Amniotic epithelial cell (primary cell): Measurements from ENCODE around the gene MOXD1.
A peak's percentile ranks its signal among the peaks of the same experiment; 100 is the strongest.
"Not testable (repeated sequence)": the region's sequence is repeated elsewhere in the genome, so short reads cannot be mapped to it uniquely, and the experiment has no call there.

ENCODE experiments used
- DNase-seq: peaks from one replicate; pipeline ENCODE4 v3.0.0-alpha.2; 2010; ENCODE audit warnings: low read depth

MOXD1 gene

DNA sequence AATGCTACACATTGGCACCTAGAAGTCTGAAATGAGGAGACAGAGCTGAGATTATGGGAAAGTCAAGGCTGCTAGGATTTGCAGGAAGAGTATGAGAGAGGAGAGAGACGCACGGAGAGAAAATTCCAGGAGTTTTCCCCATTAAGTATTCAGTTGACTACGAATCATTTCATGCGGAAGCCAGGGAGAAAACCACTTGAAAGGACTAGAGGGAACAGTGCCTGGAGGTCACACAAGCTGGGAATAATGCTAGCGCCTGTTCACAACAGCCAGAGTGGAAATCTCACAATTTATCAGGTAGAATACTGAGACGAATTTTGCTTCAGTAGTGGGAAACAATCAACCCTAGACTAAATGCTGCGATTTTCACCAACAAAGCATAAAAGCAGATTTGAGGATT is 118.6 kb downstream of the MOXD1 start:
- no peak for DNase-seq

DNA sequence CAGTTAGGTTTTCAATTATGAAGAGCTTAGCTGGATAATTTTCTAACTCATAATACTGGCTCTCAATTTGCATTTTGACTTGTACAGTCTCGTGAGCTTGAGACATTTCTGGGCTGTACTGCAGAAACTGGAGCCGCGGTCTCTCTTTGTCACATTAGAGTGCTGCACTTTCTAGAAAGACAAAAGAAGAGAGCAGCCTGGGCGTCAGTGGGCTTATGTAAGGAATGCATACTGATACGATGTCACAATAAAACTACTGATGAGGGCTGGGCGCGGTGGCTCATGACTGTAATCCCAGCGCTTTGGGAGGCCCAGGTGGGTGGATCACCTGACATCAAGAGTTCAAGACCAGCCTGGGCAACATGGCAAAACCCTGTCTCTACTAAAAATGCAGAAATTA is 120.8 kb downstream of the MOXD1 start:
- DNase-seq: no peak

DNA sequence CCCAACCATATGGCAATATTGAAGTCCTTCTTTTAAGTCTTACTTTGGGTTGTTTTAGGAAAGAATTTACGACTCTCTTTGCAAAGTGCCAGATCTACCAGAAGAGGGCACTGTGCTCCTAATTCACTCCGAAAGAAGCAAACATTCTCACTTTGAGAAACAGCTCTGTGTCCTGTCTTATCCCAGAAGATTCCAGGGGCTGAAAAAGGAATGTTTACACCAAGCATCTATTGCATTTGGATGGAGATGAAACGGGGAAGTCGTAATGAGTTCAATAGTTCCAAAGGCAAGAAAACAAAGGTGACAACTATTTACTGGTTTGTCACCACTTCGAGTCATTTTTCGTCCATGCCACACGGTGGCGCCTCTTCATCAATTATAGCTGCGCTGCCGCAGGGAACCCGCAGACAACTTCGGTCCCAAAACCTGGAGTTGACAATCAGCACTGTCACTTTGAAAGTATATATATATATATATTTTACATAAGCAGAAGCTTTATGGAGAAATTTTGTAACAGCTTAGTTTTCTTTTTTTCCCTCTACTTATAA is 121.6 kb downstream of the MOXD1 start:
- peak; percentile 62 for DNase-seq

DNA sequence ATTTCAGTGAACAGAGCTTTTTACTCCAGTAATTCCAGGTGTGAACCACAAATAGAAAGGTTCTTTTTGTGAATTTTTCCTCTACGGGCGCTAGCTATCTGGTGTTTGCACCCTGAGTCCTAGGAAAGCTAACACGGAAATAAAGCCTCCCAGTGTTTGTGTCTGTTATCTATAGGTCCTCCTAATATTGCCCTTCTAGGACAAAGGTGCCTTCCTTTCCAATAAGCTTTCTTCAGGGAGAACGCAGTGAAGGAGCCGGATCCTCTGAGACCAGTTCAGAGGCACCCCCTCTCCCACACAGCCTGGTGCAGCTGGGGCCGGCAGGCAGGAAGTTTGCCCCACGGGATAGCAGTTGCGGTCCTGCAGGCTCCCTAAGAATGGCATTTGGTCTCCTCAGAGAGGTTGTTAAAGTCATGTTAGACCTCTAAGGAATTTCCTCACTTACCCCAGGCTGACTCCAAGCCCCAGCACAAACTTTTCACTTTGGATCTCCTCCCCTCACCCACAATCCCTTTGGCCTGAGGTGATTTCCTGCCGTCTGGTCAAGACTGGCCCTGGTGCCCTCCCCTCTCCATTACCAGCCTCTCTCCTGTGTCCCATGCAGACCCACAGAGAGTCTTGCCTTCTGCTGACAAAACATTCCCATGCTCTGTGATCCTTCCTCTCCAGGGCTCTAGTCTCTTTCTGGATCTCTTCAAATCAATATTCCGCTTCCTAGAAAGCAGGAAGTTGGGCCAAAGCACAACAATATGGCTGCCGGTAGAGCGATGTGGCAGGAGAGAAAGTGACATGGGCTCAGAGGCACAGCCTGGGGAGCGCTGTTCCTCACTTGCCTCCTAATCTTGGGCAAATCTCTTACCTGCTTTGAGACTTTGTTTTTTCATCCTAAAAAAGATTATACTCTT is 126.0 kb downstream of the MOXD1 start:
- DNase-seq: no peak

DNA sequence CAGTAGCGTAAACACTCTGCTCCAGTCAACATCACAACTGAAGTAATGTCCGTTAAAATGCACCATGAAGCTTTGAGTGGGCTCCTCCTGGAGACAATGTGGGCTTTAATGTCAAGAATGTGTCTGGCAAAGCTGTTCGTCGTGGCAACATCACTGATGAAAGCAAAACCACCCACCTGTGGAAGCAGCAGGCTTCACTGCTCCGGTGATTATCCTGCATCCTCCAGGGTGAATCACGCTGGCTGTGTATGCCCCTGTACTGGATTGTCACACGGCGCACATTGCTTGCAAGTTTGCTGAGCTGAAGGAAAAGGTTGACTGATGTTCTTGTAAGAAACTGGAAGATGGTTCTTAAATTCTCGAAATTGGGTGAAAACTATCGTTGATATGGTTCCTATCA is 128.5 kb downstream of the MOXD1 start:
- DNase-seq: no peak

DNA sequence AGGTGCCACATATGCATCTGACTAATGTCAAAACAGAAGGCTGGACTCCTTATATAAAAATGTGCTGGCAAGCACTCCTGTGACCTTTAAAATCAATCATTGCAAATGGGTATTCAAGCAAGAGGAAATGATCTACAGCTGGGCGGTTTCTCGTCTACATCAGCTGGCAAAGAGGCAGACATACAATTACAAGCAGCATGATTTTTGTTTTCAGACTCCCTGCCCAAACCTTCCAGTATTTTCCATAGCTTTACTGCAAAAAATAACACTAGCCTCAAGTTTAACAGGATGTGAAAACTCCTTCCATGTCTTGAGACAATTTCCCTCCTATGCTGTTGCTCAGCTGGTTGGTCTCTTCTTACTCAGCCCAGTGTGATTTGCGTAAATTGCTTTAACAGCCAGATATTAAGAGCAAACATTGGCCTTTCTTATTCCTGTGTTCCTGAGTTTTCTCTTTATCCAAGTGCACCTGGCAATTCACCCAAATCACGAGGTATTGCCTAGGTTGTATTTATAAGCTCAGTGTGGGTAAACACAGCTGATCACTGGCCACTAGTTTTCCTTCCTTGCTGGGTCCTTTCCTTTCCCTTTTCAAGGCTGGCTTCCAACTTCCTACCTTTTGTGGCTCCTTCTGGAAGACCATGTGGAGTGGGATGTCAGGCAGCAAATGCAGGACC is 130.4 kb downstream of the MOXD1 start:
- no peak for DNase-seq

DNA sequence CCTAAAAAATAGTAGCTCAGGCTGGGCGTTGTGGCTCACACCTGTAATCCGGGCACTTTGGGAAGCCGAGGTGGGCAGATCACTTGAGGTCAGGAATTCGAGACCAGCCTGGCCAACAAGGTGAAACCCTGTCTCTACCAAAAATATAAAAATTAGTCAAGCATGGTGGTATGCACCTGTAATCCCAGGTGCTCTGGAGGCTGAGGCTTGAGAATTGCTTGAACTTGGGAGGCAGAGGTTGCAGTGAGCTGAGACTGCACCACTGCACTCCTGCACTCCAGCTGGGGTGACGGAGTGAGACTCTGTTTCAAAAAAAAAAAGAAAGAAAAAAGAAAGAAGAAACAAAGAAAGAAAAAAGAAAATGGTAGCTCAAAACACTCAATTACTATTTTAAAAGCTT is 132.6 kb downstream of the MOXD1 start:
- not testable (repeated sequence) for DNase-seq

DNA sequence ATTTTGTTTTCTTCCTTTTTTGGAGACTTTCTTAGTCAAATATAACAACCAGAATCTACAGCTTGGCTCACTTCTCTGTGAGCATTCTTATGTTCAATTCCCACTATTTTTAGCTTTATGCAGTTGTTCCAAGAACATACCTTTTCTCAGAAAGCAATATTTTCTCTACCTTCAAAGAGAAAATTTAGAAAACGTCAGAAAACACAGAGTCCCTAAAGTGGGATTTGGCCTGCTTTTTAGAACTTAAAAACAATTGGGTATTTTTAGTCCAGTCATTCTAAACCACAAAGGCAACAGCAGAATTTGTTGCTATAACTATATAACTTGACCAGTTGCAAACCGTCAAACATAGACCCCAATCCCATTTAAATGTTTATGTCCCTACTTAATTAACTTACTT is 133.1 kb downstream of the MOXD1 start:
- no peak for DNase-seq

DNA sequence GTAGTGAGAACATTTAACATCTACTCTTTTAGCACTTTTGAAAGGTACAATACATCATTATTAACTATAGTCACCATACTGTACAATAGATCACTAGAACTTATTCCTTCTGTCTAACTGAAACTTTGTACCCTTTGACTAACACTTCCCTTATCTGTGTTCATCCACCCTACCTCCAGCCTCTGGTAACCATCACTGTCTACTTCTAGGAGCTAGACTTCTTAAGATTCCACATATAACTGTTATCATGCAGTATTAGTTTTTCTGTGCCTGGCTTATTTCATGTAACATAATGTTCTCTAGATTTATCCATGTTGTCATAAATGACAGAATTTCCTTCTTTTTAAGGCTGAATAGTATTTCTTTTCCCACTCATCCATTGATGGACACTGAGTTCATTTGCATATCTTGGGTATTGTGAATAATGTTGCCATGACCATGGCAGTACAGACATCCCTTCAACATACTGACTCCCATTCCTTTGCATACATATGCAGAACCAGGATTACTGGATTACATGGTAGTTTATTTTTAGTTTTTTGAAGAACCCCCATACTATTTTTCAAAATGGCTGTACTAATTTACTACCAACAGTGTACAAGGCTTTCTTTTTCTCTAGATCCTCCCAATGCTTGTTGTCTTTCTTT is 135.7 kb downstream of the MOXD1 start:
- peak; percentile 42 for DNase-seq

DNA sequence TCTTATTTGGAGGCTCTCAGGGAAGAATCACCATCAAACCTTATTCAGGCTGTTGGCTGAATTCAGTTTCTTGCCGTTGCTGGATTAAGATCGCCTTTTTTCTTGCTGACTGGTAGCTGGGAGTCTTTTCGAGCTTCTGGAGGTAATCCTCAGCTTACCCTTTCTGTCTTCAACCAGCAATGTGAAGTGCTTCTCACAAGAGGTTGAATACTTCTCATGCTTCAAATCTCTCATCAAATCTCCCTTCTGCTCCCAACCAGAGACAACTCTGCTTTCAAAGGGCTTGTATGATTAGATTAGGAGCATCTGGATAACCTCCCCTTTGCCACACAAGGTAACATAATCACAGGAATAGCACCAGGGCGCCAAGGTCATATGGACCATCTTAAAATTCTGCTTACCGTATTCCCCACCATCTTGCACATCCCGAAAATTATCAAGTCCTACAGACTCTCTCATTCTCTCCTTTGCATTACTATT is 137.2 kb downstream of the MOXD1 start:
- DNase-seq: no peak

DNA sequence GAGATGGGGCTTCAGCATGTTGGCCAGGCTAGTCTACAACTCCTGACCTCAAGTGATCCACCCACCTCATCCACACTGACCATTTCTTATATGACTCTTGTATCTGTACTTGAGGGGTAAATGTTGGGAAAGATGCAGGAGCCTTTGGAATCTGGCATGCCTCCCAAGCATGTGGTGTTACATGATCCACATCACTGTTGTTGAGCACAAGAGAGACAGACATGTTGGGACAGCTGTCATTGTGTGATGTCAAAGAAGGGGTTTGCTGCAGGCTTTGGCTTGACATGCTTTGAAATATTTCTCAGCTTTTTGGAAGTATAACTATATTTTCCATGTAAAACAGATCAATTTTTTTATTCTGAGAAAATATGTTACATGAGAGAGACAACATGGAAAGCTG is 139.9 kb downstream of the MOXD1 start:
- DNase-seq: peak; percentile 27

DNA sequence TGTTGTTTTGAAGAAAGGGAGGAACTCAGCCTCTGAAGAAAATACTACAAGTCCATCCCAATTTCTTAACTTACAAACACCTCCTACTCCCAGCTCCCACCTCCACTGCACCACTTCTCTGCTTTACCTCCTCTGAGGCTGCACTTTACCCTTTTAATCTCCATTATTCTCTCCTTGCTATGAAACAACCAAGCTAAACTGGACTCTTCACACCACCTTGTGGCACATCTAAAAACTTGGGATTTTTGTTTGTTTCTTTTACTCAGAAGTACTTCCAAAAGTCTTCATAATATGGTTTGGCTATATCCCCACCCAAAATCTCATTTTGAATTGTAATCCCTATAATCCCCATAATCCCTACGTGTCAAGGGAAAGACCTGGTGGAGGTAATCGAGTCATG is 142.2 kb downstream of the MOXD1 start:
- peak; percentile 30 for DNase-seq

DNA sequence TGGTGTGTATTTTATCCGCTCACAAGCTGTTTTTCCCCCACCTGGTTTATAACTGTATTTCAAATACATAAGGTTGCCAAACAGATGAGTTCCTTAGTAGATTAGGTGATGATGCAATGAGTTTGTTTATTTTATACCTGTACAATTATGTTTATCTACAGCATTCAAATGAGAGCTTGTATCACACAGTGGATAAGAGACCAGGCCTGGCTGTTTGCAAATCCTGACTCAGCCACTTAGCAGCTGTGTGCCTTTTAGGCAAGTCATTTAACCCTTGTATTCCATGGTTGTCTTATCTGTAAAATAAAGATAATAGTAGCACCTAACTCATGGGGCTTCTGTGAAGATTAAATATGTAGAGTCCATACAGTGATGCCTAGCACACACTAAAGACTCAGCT is 143.7 kb downstream of the MOXD1 start:
- DNase-seq: peak; percentile 17

DNA sequence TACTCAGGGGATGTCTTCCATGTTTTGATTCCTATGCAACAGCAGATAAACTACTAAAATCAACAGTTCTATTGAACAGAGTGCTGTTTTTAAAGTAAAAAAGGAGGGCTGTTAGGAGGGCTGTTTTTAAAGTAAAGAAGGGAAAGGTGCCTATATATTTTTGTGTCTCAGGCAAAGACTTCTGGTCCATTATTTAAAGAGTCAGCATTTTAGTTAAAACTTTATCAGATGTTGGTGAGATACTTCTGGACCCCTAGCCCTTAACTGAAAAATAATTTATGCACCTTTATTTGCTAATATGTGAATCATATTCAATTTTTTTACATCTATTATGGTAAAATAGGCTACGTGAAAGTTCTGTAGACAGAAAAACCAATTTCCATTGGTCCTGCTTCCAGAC is 144.8 kb downstream of the MOXD1 start:
- DNase-seq: no peak

DNA sequence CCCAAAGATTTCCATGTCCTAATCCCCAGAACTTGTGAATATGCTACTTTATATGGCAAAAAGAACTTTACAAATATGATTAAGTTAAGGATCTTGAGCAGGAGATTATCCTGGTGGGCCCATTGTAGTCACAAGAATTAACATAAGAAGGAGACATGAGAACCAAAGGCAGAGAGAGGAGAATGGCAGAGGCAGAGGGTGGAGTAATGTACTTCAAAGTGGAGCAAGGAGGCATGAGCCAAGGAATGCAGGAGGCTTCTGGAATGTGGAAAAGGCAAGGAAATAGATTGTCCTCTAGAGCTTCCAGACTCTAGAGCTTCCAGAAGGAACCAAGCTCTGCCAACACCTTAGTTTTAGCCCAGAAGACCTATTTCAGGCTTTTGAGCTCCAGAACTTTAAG is 147.4 kb downstream of the MOXD1 start:
- no peak for DNase-seq

DNA sequence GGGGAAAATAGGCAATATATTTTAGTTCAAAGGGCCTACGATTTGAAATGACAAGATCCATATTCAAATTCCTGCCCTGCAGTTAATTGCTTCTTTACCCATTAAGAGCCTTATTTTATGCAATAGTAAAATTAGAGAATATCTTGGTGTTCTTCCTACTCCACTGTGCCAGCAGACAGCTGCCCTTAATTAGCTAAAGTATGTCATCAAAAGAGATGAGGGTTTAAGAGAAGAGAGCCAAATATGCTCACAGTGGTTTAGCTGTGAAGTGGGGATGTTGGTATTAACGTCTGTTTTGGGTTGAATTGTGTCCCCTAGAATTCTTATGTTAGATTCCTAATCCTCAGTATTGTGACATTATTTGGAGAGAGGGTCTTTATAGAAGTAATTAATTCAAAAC is 148.1 kb downstream of the MOXD1 start:
- no peak for DNase-seq

DNA sequence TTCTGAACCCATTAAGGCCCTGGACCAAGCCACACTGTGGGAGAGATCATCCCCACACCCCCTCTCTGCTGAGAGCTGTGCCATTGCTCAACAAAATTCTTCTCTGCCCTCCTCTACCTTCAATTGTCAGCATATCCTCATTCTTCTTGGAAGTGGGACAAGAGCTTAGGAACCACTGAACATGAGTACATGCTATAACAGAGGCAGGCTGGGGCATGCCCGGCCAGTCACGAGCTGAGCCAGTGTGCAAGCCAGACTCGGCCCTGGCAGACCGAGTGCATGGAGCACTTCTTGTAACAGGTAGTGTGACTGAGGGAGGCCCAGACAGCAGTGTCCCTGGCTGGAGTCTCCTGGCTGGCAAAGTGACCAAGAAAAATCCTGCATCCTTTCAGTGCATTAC is 149.2 kb downstream of the MOXD1 start:
- no peak for DNase-seq

DNA sequence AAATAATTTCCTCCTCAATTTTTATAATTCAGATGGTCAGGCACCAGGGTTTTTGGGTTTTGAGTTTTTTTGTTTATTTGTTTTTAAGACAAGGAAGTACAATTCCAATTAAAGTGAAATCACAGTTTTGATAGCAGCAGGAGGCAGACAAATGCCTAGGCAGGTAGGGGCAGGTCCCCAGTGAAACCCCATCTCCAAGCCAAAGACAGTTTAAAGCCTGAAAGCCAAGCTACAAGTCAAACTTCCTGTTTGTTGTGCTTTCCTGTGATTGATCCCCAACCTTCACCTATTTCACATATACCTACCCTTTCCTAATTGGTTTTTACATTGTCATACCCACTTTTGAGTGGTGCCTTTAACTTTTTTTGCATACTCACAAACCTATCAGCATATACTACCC is 149.6 kb downstream of the MOXD1 start:
- no peak for DNase-seq

DNA sequence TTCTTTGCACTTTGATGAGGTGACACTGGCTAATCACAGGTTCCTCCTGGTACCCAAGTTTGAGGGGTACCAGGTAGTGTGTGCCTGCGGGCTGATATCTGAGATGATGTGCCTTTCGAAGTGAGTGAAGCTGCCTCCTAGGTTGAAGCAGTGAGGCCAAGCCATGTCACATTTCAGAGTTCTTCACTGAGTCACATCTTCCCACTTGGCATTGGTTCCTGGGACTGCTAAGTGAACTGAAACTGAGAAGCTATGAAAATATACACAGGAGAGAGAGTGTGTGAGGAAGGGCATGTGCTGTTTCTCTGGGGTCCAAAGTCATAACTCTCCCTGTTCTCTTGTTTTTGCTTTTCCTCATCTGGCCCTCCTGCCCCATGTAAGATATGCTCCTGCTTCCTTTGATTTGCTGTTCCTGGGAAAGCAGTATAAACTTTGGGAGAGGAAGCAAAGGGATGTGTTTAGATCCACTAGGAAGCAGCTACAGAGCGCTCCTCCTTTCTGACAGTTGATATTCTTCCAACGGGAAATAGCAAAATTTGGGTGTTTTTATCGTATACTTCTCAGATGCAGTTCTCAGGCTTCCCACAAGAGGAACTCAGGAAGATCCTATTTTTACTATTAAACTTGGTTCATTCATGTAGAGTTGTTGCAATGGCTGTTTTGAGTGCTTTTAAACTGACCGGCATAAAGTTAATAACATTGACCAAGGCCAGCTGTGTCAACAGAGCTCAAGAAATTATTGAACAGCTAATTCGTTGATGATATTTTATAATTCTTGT is 153.7 kb downstream of the MOXD1 start:
- DNase-seq: no peak

DNA sequence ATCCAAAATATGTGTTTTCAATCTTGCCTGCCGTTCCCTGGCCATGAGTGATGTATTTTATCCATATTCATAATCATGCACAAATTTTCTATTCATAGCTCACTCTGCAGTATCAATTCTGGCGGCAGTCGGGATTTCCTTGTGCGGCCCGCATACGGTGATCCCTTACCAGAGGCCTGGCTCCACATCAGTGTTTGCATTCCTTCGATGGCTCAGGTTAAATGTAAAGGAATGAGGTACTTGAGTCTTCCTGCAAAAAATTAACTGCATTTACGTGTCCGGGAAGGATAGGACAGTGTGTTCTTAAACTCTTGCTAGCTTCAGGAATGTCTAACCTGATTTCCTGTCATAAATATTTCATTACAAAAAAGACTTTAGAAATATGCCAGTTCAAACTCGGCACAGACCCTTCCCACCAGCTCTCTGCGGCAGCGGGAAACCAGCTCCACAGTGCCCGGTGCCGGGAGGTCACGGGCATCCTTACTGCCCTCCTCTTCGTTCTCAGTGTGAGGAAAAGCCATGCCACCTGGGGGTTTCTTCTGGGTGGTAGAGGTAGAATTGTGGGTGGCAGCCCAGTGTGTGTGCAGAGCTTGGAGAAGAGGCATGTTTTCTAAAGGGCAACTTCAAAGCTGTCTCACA is 154.5 kb downstream of the MOXD1 start:
- no peak for DNase-seq

DNA sequence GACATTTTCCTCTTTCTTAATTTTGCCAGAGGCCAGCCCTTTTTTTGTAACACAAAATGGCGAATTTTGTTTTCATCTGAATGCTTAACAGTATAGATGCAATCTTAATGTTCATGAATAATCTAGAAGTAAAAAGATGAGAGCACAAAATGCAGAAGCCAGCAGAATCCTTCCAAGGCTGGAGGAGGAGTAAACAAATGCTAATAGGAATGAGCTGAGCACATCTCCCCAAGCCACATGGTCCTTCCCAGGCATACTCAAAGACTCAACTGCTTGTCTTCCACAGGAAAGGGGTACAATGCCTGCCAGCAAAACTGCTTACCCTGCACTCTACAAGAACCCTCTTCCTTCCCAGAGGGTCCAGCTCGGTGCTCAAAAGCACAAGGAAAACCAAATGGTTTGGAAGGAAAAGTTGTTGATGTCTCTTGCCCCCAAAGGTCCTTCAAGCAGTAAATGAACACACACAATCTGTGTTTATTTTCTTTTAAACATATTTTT is 155.1 kb downstream of the MOXD1 start:
- no peak for DNase-seq
